Measurements from ENCODE around the gene LYPD6B. TPM values are rescaled to one million over a fixed set of nuclear protein-coding genes. Genes with fewer than 3 reads are reported as not detected.

The LYPD6B gene
- total RNA-seq, 1 donor from 2014 or later, result not detected

DNA sequence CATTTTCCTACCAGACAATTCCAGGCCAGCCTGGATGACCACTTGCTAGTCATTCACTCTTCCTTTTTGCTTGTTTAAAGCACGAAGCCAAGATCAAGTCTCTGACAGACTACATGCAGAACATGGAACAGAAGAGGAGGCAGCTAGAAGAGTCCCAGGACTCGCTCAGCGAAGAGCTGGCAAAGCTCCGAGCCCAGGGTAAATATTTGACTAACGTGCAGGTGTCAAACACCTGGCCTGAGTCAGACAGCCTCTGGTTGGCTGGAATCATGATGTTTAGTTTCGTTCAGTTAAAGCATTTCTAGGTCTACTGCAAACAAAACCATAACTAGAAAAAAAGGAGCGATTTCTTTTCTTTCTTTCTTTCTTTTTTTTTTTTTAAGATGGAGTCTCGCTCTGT, 44.2 kb upstream of the LYPD6B start:
- no peaks in the 10 kb centered on the region for H3K9me3 ChIP-seq (replicated peaks)
- TF ChIP-seq CTCF (IDR thresholded peaks at IDR 0.05; ENCODE audit: borderline replicate concordance), result no peak
- no peak overlapping the region for H3K27ac ChIP-seq (replicated peaks)
- intact Hi-C loops (cut with micrococcal nuclease), result loop anchor here (10.0 kb wide), 1 partner anchor 430 kb away; no protein-coding TSS in a partner anchor
- no peaks in the 10 kb centered on the region for H3K36me3 ChIP-seq
- no peak overlapping the region for H3K4me3 ChIP-seq
- no peak for DNase-seq
- H3K4me1 ChIP-seq, result peaks cover 8% of the 10 kb centered on the region
- H3K27me3 ChIP-seq (ENCODE audit: low read depth), result peaks cover 45% of the 10 kb centered on the region

DNA sequence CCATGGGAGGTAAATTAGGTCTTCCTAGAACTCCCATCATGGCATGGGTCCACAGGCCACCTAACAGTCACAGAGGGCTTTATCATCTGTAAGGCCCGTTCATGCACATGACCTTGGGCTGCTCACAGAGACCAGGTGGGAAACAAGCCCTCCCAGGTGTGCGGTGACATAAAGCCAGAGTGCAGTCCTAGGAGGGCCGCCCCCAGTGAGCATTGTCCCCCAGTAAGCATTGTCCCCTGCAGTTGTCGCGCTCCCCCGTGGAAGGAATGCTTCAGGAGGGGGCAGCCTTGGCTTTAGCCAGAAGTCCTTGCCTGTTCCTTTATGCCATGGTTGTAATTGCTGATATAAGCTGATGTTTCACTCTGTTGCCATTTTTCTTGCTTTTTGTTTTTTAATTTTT, 41.7 kb upstream of the LYPD6B start:
- Histone ChIP-seq H3K4me3 (no peak overlapping the region), H3K27me3 (ENCODE audit: low read depth) (peaks cover 57% of the 10 kb centered on the region), H3K27ac (replicated peaks) (no peak overlapping the region), H3K4me1 (peaks cover 8% of the 10 kb centered on the region), H3K36me3 (no peaks in the 10 kb centered on the region), H3K9me3 (replicated peaks) (no peaks in the 10 kb centered on the region)
- intact Hi-C loops (cut with micrococcal nuclease), result loop anchor here (10.0 kb wide), 1 partner anchor 432 kb away; no protein-coding TSS in a partner anchor
- DNase-seq, result no peak
- no peak for TF ChIP-seq CTCF (IDR thresholded peaks at IDR 0.05; ENCODE audit: borderline replicate concordance)

DNA sequence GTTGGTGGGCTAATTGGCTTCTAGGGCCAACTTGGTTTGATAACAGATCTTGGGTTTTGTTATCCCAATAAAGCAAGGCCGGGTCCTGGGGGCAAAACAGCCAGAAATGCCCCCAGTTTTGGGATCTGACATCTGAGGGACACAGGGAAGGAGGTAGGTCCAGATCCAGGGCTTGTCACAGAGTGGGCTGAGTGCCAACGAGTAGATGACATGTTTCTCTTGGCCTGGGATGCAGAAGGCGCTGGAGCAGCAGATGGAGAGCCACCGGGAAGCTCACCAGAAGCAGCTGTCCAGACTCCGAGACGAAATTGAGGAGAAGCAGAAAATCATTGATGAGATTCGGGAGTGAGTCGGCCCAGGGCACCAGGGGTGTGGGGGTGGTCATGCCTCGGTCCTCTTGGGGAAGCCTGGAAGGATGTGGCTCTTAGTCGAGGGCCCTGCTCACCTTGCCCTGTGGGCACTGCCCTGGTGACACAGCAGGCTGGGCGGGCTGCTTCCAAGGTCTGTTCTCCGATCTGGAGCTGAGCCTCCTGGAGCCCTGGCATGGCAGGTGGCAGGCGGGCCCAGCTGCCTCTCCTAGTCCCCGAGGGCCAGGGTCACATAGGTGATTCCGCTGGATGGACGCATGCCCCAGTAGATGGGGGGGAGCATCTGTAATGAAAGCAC, 40.2 kb upstream of the LYPD6B start:
- intact Hi-C loops (cut with micrococcal nuclease), result loop anchor here (10.0 kb wide), 1 partner anchor 433 kb away; no protein-coding TSS in a partner anchor
- H3K36me3 ChIP-seq, result no peaks in the 10 kb centered on the region
- H3K27me3 ChIP-seq (ENCODE audit: low read depth), result peaks cover 57% of the 10 kb centered on the region

DNA sequence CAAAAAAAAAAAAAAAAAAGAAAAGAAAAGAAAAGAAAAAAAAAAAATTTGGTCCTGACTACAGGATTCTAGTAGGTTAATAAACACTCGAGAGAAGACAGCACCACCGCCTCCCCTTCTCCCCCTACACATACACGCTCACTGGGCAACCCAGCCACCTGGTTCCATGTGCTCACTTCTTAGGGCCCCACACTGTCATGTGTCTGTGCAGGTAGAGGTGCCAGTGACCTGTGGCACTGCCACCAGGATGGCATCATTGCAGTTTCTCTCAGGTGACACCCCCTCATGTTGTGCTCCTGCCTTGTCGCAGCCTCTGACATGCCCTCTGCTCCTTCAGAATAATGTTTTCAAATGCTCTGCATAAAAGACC, 39.7 kb upstream of the LYPD6B start:
- Histone ChIP-seq H3K4me1 (peaks cover 8% of the 10 kb centered on the region), H3K36me3 (no peaks in the 10 kb centered on the region), H3K27ac (replicated peaks) (no peak overlapping the region), H3K9me3 (replicated peaks) (no peaks in the 10 kb centered on the region), H3K4me3 (no peak overlapping the region), H3K27me3 (ENCODE audit: low read depth) (peaks cover 54% of the 10 kb centered on the region)
- TF ChIP-seq CTCF (IDR thresholded peaks at IDR 0.05; ENCODE audit: borderline replicate concordance), result no peak
- intact Hi-C loops (cut with micrococcal nuclease), result loop anchor here (10.0 kb wide), 1 partner anchor 434 kb away; no protein-coding TSS in a partner anchor
- no peak for DNase-seq

More for the DNA sequence above, 40.2 kb upstream of the LYPD6B start:
- Histone ChIP-seq H3K4me3 (no peak overlapping the region), H3K27ac (replicated peaks) (no peak overlapping the region), H3K9me3 (replicated peaks) (no peaks in the 10 kb centered on the region), H3K4me1 (peaks cover 8% of the 10 kb centered on the region)
- DNase-seq, result no peak
- TF ChIP-seq CTCF (IDR thresholded peaks at IDR 0.05; ENCODE audit: borderline replicate concordance), result no peak

- Histone ChIP-seq H3K27ac (replicated peaks) (no peak overlapping the region), H3K4me3 (no peak overlapping the region), H3K4me1 (peaks cover 8% of the 10 kb centered on the region), H3K36me3 (no peaks in the 10 kb centered on the region), H3K27me3 (ENCODE audit: low read depth) (peaks cover 48% of the 10 kb centered on the region), H3K9me3 (replicated peaks) (no peaks in the 10 kb centered on the region)
- DNase-seq, result no peak
- no peak for TF ChIP-seq CTCF (IDR thresholded peaks at IDR 0.05; ENCODE audit: borderline replicate concordance)
- intact Hi-C loops (cut with micrococcal nuclease), result loop anchor here (10.0 kb wide), 1 partner anchor 435 kb away; no protein-coding TSS in a partner anchor
Measured at GRCh38 chr2:148999451-148999921, 39.0 kb upstream of the LYPD6B start.

Data from left ventricle myocardium inferior (tissue), 1 donor.